IPS-18c (cell line): Measurements from ENCODE around the gene CRYBA4.

Experiments
- H3K4me3 ChIP-seq: 2 replicates; pipeline ENCODE4 v1.7.0; 2013; ENCODE audit warnings: low read depth, mild to moderate bottlenecking, low read length, moderate library complexity; ENCODE audit not compliant: insufficient read depth
- H3K9me3 ChIP-seq: one replicate; pipeline ENCODE4 v1.6.1; 2013; ENCODE audit warnings: mild to moderate bottlenecking, low read length, moderate library complexity; ENCODE audit not compliant: control insufficient read depth, insufficient read depth

The CRYBA4 gene

GRCh38 chr22:26669060-26669481 lies 47.3 kb downstream of the CRYBA4 start:
- Histone ChIP-seq H3K9me3 (no peaks in the 10 kb centered on the region), H3K4me3 (no peak overlapping the region)

GRCh38 chr22:26670459-26670858 lies 48.7 kb downstream of the CRYBA4 start:
- Histone ChIP-seq H3K9me3 (no peaks in the 10 kb centered on the region), H3K4me3 (no peak overlapping the region)

GRCh38 chr22:26671317-26672059 lies 49.7 kb downstream of the CRYBA4 start:
- H3K4me3 ChIP-seq: no peak overlapping the region
- no peaks in the 10 kb centered on the region for H3K9me3 ChIP-seq

- H3K4me3 ChIP-seq: peak overlapping the region; percentile 49; the same call in 1 of the 2 replicates
These were observed 50.3 kb downstream of the CRYBA4 start for GRCh38 chr22:26672060-26672471.

GRCh38 chr22:26672590-26673468 lies 51.1 kb downstream of the CRYBA4 start:
- Histone ChIP-seq H3K9me3 (no peaks in the 10 kb centered on the region), H3K4me3 (peak overlapping the region; percentile 49)

More at GRCh38 chr22:26672060-26672471, 50.3 kb downstream of the CRYBA4 start:
- no peaks in the 10 kb centered on the region for H3K9me3 ChIP-seq

- Histone ChIP-seq H3K9me3 (no peaks in the 10 kb centered on the region), H3K4me3 (peak overlapping the region; percentile 49)
These were observed 51.7 kb downstream of the CRYBA4 start for GRCh38 chr22:26673486-26673885.

- Histone ChIP-seq H3K4me3 (no peak overlapping the region), H3K9me3 (no peaks in the 10 kb centered on the region)
These were observed 52.7 kb downstream of the CRYBA4 start for GRCh38 chr22:26674211-26675190.

GRCh38 chr22:26675687-26676268 lies 54.0 kb downstream of the CRYBA4 start:
- H3K4me3 ChIP-seq: no peak overlapping the region
- no peaks in the 10 kb centered on the region for H3K9me3 ChIP-seq

GRCh38 chr22:26677217-26677616 lies 55.5 kb downstream of the CRYBA4 start:
- H3K9me3 ChIP-seq: no peaks in the 10 kb centered on the region
- no peak overlapping the region for H3K4me3 ChIP-seq

GRCh38 chr22:26679003-26679629 lies 57.4 kb downstream of the CRYBA4 start:
- no peaks in the 10 kb centered on the region for H3K9me3 ChIP-seq
- no peak overlapping the region for H3K4me3 ChIP-seq
